Inflammatory macrophage (primary cell): ENCODE data around the gene PPP1R3G.
"Not testable (repeated sequence)": the region's sequence is repeated elsewhere in the genome, so short reads cannot be mapped to it uniquely, and the experiment has no call there.

Experiments used
- DNase-seq, 2 donors: peaks; one replicate each; pipeline ENCODE4 v3.0.0-alpha.2; 2020 to 2022

PPP1R3G gene

GRCh38 chr6:5120543-5120942 is 35.4 kb downstream of the PPP1R3G start:
- not testable (repeated sequence) for DNase-seq

- no peak for DNase-seq
Measured at GRCh38 chr6:5121479-5121878, 36.3 kb downstream of the PPP1R3G start.

GRCh38 chr6:5121956-5122355 is 36.8 kb downstream of the PPP1R3G start:
- DNase-seq, result no peak

GRCh38 chr6:5122504-5123112 is 37.5 kb downstream of the PPP1R3G start:
- DNase-seq, result no peak

- DNase-seq, result no peak
Measured at GRCh38 chr6:5123296-5124143, 38.4 kb downstream of the PPP1R3G start.

- no peak for DNase-seq
Measured at GRCh38 chr6:5124526-5124925, 39.4 kb downstream of the PPP1R3G start.

GRCh38 chr6:5125152-5126006 is 40.2 kb downstream of the PPP1R3G start:
- no peak for DNase-seq

GRCh38 chr6:5126214-5126613 is 41.1 kb downstream of the PPP1R3G start:
- no peak for DNase-seq

- no peak for DNase-seq
Measured at GRCh38 chr6:5127106-5127687, 42.1 kb downstream of the PPP1R3G start.

- DNase-seq, result no peak
Measured at GRCh38 chr6:5128351-5128750, 43.2 kb downstream of the PPP1R3G start.

GRCh38 chr6:5130135-5130866 is 45.2 kb downstream of the PPP1R3G start:
- no peak for DNase-seq

GRCh38 chr6:5132731-5133130 is 47.6 kb downstream of the PPP1R3G start:
- peak; percentile 72 to 85 for DNase-seq

GRCh38 chr6:5133943-5134342 is 48.8 kb downstream of the PPP1R3G start:
- no peak for DNase-seq

GRCh38 chr6:5135788-5136376 is 50.7 kb downstream of the PPP1R3G start:
- peak; percentile 36 to 47 for DNase-seq

- DNase-seq, result no peak
Measured at GRCh38 chr6:5136851-5137250, 51.7 kb downstream of the PPP1R3G start.
